ENCODE data around the gene KCTD13.
"Not testable (repeated sequence)": the region's sequence is repeated elsewhere in the genome, so short reads cannot be mapped to it uniquely, and the experiment has no call there.

DNA sequence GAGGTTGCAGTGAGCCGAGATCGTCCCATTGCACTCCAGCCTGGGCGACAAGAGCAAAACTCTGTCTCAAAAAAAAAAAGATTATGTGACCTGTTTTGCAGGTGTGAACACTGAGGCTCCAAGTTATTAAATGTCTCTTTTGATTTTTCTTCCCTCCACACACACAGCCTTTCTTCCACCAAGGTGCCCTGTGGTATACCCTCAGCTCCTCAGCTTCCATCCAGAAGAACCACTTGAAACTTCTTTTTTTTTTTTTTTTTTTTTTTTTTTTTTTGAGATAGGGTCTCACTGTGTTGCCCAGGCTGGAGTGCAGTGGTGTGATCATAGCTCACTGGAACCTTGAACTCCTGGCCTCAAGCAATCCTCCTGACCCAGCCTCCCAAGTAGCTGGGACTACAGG lies 36.7 kb downstream of the KCTD13 start:
- not testable (repeated sequence) for TF ChIP-seq POLR2A (IDR thresholded peaks at IDR 0.05)
- TF ChIP-seq, protein P1, sequence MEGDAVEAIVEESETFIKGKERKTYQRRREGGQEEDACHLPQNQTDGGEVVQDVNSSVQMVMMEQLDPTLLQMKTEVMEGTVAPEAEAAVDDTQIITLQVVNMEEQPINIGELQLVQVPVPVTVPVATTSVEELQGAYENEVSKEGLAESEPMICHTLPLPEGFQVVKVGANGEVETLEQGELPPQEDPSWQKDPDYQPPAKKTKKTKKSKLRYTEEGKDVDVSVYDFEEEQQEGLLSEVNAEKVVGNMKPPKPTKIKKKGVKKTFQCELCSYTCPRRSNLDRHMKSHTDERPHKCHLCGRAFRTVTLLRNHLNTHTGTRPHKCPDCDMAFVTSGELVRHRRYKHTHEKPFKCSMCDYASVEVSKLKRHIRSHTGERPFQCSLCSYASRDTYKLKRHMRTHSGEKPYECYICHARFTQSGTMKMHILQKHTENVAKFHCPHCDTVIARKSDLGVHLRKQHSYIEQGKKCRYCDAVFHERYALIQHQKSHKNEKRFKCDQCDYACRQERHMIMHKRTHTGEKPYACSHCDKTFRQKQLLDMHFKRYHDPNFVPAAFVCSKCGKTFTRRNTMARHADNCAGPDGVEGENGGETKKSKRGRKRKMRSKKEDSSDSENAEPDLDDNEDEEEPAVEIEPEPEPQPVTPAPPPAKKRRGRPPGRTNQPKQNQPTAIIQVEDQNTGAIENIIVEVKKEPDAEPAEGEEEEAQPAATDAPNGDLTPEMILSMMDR (IDR thresholded peaks at IDR 0.05 in 4 of 5, conservative IDR thresholded peaks at IDR 0.05 in 1 of 5): not testable (repeated sequence)

All from gastrocnemius medialis (tissue), 4 donors.